CD1c-positive myeloid dendritic cell (primary cell): ENCODE data around the gene DELE1.
A peak's percentile ranks its signal among the peaks of the same experiment; 100 is the strongest.

ENCODE experiments used
- DNase-seq: peaks from one replicate; pipeline ENCODE4 v3.0.0-alpha.2; 2016; ENCODE audit errors: extremely low spot score

Gene DELE1, protein sequence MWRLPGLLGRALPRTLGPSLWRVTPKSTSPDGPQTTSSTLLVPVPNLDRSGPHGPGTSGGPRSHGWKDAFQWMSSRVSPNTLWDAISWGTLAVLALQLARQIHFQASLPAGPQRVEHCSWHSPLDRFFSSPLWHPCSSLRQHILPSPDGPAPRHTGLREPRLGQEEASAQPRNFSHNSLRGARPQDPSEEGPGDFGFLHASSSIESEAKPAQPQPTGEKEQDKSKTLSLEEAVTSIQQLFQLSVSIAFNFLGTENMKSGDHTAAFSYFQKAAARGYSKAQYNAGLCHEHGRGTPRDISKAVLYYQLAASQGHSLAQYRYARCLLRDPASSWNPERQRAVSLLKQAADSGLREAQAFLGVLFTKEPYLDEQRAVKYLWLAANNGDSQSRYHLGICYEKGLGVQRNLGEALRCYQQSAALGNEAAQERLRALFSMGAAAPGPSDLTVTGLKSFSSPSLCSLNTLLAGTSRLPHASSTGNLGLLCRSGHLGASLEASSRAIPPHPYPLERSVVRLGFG

DNA sequence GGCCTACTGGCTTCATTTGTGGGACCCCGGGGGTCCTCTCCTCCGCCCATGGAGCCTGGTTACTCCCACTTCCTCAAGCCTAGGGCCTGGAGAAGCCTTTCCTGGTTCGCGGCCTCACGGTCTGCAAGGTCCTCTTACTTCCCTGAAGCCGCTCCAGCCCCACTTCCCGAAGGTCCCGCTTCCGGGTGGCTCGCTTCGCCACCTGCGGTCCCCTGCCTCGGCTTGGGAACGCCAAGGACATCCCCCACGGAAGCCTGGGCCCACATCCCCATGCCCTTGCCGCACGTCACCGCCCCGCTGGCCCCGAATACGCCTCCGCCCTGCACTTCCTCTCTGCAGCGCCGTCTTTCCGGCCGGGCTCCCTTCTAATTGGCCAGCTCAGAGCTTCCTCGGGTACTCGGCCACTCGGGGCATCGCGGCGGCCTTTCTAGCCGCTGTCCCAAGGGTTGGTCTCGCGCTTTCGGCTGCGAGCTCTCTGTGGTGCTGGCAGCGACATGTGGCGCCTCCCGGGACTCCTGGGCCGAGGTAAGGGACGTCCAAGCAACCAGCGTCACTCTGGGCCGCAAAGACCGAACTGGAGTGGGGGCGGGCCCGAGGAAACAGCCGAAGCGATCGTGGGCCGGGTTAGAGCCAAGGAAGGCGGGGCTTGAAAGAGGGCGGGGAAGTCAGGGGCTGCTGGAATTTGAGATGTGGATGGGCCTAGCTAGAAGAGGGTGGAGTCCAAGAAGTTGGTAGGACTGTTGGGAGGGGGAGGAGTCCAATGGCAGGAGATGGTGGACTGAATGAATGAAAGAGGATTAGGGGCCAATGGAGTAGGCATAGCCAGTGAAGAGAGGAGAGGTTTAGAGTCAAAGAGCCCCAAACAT is at the start of gene DELE1:
TSS of gene DELE1 (plus strand) at position 424 of the 866 bp plus-strand sequence. CDS start at position 495, 71 bp downstream.
- DNase-seq, result peak; percentile 97

DNA sequence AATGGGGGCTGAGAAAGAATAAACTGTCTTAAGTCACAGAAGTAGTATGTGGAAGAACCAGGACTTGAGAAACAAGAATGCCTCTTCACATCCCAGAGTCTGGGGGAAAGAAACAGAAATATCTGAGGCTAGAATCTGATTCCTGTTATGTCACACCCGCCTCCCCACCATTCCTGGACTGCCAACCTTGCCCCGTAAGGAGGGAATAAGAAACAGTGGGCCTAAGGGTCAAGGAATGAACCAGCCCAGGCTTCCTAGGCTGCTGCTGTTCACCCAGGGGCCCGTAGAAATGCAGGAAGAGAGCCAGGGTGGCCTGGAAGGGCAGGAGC is 49.8 kb upstream of the DELE1 start:
- DNase-seq, result no peak

DNA sequence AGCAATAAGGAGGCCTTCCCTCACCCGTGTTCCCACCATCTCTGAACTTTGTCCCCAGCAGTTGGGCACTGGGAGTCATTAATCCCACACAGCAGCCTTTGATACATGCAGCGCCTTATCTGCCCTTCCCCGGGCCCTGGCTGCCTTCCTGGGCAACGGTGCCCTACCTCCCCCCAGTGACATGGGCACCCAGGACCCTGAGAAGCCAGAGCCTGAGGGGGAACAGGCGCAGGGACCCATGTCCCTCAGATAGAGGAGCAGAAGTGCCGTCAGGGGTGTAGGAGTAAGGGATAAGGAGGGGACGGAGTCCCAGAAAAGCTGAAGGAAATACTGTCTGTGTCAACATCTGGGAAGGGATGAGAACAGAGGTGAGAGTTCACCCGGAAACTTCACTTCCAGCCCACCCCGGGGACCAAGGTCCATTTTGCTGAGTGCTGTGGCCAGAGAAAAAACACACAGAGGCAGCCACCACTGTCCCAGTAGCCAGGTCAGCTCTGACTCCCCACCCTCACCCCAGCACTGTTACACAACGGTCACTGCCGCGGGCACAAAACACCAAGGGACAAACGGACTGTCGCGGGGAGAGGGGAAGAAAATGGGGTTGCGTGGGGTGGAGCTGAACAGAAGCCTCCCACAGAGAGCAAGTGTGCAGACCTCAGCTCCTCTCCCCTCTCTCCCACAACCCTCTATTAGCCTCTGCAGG is 49.3 kb upstream of the DELE1 start:
- no peak for DNase-seq

DNA sequence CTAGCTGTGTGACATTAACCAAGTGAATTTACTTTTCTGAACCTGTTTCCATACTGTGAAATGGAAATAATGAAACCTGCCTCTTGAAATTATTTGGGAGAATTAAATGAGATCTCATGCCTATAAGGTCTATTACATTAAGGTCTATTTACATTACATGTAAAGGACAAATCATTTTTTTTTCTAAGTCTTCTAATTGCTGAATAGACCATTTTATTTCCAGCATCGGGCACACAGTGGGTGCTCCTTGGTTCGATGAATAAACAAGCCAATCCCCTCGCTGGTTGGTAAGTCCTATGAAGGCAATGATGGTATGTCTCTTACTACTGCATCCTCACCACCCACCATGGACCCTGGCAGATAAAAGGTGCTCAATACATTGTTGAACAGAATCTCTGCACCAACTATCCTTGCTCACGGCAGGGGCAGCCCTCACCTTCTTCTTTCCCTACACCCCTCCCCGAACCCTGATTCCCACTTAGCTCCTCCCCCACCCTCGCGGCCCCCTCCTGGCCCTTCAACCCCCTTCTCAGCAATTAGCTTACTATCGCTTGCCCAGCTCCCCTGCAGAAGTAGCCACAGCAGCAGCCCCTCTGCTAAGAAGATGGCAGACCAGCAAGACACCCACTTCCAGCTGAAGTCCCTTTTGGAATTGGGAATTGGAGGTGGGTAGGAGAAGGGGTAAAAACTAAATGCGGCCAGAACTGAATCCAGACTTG is 48.5 kb upstream of the DELE1 start:
- no peak for DNase-seq

DNA sequence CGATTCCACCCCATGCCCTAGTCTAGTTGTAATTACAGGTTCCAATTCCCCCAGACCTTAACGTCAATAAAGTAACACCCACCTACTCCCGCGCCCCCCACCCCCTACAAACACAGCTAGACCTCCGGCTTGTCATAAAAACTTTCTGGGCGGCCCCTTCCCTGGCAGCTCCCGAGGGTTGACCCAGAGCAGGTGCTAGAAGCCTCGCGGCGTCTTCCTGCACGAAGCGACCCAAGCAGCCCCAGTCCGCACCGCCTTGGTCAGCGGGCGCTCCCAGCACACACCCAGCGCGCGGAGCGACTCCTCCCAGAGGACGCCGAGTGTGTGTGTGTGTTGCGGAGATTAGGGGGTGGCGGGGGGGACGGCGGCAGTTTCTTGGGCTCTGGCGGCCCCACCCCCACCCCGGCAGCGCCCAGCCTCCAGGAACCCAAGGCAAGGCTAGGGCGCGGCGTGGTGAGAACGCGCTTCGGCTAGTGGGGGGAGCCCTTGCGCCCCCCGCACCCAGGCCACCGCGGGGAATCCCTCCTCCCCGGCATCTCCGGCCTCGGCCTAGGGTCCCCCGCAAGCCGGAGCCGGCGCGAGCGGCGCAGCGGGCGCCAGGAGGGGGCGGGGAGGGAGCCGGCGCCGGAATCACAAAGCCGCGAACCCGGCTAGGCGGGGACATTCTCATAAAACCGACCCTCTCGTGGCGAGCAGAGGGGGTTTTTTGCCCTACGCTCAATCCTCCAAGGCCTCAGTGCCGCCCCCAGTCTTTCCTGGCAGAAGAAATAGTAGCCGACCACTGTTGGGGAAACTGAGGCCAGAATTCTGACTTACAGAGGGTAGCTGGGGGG is 47.7 kb upstream of the DELE1 start:
- no peak for DNase-seq

DNA sequence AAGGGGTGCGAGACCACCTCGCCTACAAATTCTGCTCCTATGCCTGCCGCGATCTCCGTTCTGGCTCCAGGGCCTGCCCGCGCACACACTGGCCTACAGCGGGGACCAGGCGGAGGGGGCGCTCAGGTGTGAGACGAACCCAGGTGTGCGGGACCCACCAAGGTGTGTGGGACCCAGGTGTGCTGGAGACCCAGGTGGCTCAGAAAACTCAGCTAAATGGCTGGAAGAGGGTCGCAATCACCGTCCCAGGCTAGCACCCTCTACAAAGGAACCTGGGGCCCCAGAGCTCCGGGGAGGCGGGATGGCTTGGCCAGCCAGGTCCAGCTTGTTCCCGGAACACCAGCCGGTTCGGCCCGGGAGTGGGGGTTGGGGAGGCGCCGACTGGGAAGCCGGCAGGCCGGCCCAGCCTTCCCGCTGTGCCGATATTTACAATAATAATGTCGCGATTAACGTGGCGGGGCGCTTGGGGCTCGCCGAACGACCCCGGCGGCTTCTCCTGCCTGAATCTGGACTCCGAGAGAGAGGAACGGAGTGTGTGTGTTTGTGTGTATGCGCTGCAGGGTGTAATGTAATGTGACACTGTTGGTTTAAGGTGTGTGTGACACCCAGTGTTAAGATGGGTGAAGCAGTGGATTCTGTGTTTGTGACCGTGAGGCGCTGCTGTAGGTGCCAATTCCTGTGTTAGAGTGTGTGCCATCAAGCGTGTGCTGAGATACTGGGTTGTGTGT is 46.9 kb upstream of the DELE1 start:
- DNase-seq, result no peak

DNA sequence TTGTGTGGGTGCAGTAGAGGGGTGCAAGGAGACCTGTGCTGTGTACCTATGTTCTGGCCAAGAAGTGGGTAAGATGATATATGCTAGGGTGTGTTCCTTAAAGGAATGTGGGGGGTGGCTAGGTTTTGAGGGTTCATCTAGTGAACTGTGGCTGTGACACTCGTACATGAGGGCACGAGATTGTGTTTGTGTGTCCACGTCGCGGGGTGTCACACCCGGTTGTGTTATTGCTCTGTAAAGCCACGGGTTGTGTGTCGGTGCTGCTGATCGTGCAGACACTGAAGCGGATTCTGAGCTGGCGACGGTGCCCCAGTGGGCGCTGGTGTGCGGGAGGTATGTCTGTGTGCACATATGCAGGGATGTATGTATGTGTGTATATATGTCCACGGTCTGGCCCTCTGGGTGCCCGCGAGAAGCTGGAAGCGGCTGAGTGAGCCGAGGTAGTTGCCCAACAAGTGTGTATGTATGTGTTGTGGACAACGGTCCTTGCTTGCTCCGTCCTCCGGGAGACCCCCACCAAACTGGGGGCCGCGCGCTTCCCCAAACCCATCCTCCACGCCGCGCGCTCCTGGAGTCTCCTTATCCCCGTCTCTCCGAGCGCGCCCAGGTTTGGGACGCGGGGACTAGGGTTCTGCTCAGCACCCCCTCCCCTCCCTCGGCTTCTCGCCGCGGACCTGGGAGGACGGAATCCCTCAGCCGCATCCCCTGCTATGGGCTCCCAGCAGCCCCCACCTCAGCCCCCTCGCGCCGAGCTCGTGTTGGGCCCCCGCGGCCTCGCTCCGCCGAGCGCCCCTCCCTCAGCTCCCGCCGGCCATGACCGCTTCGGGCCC is 46.1 kb upstream of the DELE1 start:
- DNase-seq, result no peak

DNA sequence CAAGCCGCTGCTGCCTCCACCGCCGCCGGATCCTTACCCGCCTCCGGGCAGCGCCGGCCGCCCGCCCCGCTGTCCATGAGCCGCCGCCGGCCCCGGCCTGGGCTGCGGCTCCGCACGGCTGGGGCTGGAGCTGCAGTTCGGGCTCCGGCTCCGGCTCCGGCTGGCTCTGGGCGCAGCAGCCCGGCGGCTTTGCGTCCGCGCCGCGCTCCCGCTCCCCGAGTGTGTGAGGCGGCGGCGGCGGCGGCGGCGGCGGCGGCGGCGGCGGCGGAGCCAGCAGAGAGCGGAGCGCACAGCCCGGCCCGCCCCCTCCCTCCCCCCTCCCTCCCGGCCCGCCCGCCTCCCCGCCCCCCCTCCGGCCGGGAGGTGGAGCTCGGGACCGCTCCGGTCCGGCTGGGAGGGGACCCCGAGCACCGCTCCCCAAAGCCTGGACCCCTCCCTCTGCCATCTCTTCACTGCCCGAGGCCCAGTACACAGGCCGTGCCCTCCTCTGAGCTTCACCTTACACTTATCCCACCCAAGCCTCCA is 45.4 kb upstream of the DELE1 start, which contains the start of gene PCDH1:
TSS of gene PCDH1 (minus strand) at position 225 of the 525 bp plus-strand sequence. CDS start at position 77, 148 bp downstream.
- no peak for DNase-seq

DNA sequence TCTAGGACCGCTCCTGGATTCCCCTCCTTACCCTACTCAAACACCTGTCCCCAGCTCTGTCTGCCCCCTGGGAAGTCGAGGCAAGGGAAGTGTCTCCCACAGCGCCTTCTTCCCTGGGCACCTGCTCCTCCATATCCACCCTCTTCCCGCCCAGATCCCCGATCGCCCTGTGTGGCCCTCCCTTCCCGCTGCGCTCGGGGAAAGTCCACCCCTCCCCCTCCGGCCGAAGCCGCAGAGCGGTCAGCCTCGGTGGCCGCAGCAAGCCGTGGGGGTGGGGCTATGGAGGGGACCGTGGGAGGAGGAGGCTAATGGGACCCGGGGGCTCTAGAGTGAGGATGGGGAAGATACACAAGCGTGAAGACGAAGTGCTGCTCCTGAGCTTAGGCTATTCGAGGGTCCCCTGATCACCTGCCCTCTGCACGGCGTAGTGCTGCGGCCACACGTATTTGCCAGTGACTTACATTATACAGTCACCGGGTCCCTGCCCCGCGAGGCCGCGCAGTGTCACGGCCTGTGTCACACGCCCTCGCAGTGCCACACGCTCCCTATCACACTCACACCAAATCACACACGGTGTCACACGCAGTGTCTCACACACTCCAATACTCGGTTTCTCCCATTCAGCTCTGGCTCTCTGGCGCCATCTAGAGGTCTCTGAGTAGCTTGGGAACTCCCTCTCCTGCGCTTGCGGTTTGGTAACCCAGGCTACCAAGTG is 44.8 kb upstream of the DELE1 start:
- peak; percentile 95 for DNase-seq

DNA sequence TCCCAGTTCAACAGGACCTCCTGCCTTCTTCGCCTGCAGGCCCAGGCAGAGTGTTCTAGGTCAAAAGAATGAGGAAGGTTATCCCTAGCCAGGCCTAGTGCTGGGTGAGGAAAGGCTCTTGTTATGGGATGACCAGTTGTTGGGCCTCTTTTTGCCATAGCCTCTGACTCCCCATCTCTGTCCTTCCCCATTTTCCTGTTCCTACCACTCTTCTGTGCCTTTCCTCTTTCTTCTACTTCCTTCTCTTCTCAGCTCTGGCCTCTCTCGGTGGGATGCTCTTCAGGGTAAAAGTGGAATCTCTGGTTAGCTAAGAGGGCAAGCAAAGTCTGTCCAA is 44.3 kb upstream of the DELE1 start:
- DNase-seq, result no peak

DNA sequence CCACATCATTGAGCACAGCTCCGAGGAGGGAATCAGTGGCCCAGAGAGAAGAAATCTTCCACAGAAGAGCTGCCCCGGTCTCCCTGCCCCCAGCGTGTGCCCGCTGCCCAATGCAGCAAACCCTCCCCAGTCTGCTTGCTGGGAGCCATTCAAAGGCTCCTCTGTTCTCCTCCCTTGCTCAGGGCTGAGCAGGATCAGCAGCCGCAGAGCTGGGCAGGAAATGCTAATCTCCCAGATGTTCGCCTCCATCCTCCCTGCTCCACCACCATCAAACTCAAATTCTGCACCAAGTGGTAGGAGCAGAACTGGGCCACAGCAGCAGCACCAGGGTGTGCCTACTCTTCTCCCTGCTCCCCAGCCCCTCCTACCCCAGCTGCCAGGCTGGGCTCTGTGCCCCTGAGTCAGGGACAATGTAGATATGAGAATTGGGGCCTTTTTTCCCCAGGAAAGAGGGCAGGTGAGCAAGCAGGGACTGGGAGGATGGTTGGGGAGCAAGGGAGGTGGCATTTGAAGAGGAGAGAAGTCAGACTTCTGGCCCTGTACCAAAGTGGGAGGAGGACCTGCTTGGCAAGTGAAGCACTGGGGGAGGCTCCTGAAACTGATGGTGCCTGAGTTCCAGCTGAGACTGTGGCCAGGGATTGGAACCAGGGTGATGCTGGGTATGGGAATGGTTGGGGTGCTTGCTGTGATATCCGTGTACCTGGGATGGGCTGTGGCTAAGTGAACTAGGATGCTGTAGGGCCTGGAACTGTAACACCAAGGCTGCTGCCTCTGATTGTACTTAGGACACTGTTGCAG is 43.5 kb upstream of the DELE1 start:
- DNase-seq, result no peak

DNA sequence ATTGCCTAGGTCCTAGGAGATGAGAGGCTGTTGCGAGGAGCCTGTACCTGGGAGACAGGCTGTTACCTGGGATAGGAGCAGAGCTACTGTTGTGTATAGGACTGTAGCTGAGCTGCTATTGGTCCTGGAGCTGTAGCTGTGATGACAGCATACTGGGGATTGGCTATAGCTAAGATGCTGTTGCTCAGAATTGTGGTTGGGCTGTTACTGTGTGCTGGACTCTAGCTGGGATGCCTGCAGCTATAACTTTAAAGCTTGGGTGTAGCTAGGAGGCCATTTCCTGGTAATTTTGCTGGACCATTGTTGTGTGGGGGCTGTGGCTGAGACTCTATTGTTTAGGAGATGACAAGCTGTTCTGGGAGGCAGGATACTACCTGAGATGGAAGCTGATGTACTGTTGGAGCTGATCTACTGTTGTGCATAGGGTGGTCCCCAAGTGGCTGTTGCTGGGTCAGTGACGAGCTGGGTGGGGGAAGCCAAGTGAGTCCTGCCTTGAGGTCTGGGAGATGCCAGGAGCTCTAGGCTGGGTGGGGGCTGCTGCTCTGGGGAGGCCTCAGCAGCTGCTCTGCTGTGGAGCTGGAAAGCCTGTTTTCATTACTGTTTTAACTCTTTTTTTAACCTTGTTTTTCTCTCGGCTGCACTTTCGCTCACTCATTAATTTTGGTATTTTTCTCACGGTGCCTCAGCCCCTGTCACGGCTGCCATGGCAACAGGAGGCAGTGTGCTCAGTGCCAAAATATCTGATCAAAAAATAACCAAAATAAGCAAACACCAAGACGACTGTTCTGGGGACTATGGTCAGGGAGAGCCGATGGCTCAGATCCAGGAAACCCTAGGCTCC is 42.5 kb upstream of the DELE1 start:
- no peak for DNase-seq

DNA sequence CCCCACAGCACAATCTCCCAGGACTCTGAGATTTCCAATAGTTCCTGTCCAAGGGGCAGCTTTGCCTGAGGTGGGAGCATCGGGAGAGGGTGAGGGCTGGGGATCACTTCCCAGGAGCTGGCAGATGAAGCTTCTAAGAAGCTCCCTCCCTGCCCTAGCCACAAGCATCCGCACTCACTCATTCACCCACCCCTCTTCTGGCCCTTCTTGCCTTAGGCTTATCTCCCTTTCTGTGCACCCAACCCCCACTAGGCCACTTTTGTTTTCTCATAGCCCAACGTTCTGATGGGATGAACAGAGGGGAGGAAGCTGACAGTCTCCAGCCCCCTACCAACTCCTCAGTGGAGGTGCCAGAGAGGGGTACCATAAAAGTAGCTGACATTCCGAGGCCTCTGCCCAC is 41.8 kb upstream of the DELE1 start:
- DNase-seq, result no peak

DNA sequence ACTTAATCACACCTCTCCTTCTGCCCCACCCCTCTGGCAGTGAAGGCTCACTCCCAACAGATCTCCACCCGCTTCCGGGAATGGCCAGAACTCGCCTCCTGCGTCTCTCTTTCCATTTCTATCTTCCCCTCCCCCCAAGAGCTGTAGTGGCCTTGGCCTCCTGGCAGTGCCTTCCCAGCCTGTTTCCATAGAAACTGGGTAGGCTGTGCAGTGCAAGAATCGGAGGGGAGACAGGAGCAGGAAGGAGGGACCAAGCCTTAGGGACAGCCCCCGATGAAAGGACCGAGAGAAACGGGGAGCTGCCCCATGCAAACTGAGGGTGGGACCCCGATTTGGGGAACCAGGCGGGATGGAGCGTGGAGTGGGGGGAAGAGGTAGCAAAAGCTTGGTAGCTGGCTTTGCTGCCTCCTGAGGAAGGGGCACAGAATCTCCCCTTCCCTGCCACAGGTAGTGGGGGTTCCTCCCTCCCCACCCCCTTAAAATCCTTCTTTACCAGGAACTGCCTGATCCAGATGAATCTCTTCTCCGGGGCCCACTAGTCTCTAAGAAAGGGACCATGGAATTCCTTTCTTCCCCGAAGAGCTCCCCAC is 41.0 kb upstream of the DELE1 start:
- DNase-seq, result no peak

DNA sequence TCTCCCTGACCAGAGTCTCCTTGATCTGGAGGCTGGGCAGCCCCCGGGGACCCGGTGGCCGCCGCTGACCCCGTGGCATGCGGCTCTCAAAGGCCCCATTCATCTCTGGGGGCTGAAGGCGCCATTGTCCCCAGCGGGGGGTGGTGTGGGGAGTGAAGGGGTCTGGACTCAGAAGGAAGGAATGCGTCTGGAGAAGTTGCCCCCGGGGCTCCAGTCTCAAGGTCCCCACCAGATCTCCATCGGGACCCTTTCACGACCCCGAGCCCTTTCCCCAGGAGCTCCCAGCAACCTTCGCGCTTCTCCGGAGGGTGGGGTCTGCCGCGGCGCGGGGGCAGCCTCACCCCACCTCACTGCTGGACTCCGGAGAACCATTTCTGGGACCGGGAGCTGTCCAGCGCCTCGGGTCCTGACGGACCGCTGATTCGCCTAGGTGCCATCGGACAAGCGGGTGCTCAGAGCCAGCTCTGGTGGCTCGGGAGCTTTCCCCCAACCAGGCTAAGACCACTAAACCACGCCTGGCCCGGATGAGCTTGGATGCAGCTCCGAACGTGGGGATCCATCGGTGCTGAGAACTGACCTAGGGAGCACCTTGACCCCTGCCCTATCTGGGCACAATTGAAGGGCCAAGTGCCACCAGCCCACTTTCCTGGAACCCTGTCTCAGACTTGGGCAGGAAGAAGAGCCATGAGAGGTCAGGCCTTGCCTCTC is 40.3 kb upstream of the DELE1 start:
- peak; percentile 34 for DNase-seq
